ENCODE measurements around the gene MPZL1. TPM values are rescaled to one million over a fixed set of nuclear protein-coding genes. Genes with fewer than 3 reads are reported as not detected.

MPZL1 gene
- total RNA-seq, 4 donors from 2014 or later: 24.3 to 150 (median 82.3) TPM

GRCh38 chr1:167839009-167839408 lies 117.2 kb downstream of the MPZL1 start:
- Histone ChIP-seq H3K27ac (no peak overlapping the region), H3K27me3 (no peaks in the 10 kb centered on the region), H3K36me3 (no peaks in the 10 kb centered on the region), H3K4me3 (no peak overlapping the region), H3K4me1 (no peaks in the 10 kb centered on the region), H3K9me3 (no peaks in the 10 kb centered on the region)
- TF ChIP-seq POLR2A (IDR thresholded peaks at IDR 0.05): no peak
- TF ChIP-seq, protein P1, sequence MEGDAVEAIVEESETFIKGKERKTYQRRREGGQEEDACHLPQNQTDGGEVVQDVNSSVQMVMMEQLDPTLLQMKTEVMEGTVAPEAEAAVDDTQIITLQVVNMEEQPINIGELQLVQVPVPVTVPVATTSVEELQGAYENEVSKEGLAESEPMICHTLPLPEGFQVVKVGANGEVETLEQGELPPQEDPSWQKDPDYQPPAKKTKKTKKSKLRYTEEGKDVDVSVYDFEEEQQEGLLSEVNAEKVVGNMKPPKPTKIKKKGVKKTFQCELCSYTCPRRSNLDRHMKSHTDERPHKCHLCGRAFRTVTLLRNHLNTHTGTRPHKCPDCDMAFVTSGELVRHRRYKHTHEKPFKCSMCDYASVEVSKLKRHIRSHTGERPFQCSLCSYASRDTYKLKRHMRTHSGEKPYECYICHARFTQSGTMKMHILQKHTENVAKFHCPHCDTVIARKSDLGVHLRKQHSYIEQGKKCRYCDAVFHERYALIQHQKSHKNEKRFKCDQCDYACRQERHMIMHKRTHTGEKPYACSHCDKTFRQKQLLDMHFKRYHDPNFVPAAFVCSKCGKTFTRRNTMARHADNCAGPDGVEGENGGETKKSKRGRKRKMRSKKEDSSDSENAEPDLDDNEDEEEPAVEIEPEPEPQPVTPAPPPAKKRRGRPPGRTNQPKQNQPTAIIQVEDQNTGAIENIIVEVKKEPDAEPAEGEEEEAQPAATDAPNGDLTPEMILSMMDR (IDR thresholded peaks at IDR 0.05): no peak
- DNase-seq: no peak
- intact Hi-C loops (cut with DNase I; ENCODE audit: low total_unique reads): no loop called here

Other genes with a start within 250 kb of the MPZL1 start
- 1 to 10 TPM in 2 of 4 donors, not detected in 2; 1.6 to 3.3 TPM for gene CD247, start 203.5 kb upstream of the MPZL1 start, total RNA-seq
- 100 to 1,000 TPM in 2 of 4 donors, 10 to 100 TPM in 2; 72.7 to 161 (median 91.0) TPM for gene CREG1, start 168.2 kb upstream of the MPZL1 start, total RNA-seq
- 10 to 100 TPM in 2 of 4 donors, 1 to 10 TPM in 2; 1.8 to 21.3 (median 12.5) TPM for gene RCSD1, start 91.8 kb upstream of the MPZL1 start, total RNA-seq
- 1 to 10 TPM in 1 of 4 donors, under 1 TPM in 3; 0.26 to 1.2 (median 0.52) TPM for gene ADCY10, start 192.2 kb downstream of the MPZL1 start, total RNA-seq
- gene DCAF6, start 214.7 kb downstream of the MPZL1 start, total RNA-seq: 10 to 100 TPM; 19.1 to 77.7 (median 44.9) TPM
- gene MPC2, start 215.1 kb downstream of the MPZL1 start, total RNA-seq: 100 to 1,000 TPM in 1 of 4 donors, 10 to 100 TPM in 3; 21.5 to 127 (median 38.5) TPM

Data from uterus (tissue), 4 donors.